Mesendoderm (in vitro differentiated cells): Measurements from ENCODE around the gene MYO1C.

ENCODE experiments used
- DNase-seq: peaks from one replicate; pipeline ENCODE4 v3.0.0; 2013
- H2AK5ac ChIP-seq: 2 replicates; pipeline ENCODE4 v1.6.1; 2013; ENCODE audit warnings: low read length, inconsistent platforms
- H2BK120ac ChIP-seq: 2 replicates; pipeline ENCODE4 v1.6.1; 2013; ENCODE audit warnings: low read depth, mild to moderate bottlenecking, low read length, moderate library complexity, mixed read lengths
- H2BK15ac ChIP-seq: replicated peaks from 2 replicates; pipeline ENCODE4 v1.6.1; 2013; ENCODE audit warnings: low read depth, mild to moderate bottlenecking, moderate library complexity
- H2BK5ac ChIP-seq: 2 replicates; pipeline ENCODE4 v1.6.1; 2013; ENCODE audit warnings: low read length, inconsistent platforms
- H3K18ac ChIP-seq: 2 replicates; pipeline ENCODE4 v1.6.1; 2013; ENCODE audit warnings: mild to moderate bottlenecking, low read length, mixed read lengths
- H3K23ac ChIP-seq: one replicate; pipeline ENCODE4 v1.6.1; 2013; ENCODE audit warnings: low read length
- H3K27ac ChIP-seq: 2 replicates; pipeline ENCODE4 v1.5.1; 2013; ENCODE audit warnings: low read depth, mild to moderate bottlenecking, inconsistent platforms, low read length, moderate library complexity
- H3K27me3 ChIP-seq: 2 replicates; pipeline ENCODE4 v1.6.1; 2013; ENCODE audit warnings: low read length, control low read depth, mild to moderate bottlenecking, inconsistent platforms; ENCODE audit not compliant: insufficient read depth, poor library complexity
- H3K36me3 ChIP-seq: 2 replicates; pipeline ENCODE4 v1.6.1; 2013; ENCODE audit warnings: low read length, inconsistent platforms; ENCODE audit not compliant: control insufficient read depth, insufficient read depth
- H3K4ac ChIP-seq: one replicate; pipeline ENCODE4 v1.6.1; 2013; ENCODE audit warnings: low read depth, mild to moderate bottlenecking, low read length, moderate library complexity
- H3K4me1 ChIP-seq: 2 replicates; pipeline ENCODE4 v1.6.1; 2013; ENCODE audit warnings: low read depth, low read length, inconsistent platforms; ENCODE audit not compliant: control insufficient read depth
- H3K4me2 ChIP-seq: 2 replicates; pipeline ENCODE4 v1.6.1; 2013; ENCODE audit warnings: low read length
- H3K4me3 ChIP-seq: 2 replicates; pipeline ENCODE4 v1.5.1; 2013; ENCODE audit warnings: mild to moderate bottlenecking, low read length
- H3K56ac ChIP-seq: one replicate; pipeline ENCODE4 v1.6.1; 2013; ENCODE audit warnings: low read length
- H3K79me1 ChIP-seq: 2 replicates; pipeline ENCODE4 v1.6.1; 2013; ENCODE audit warnings: low read length, inconsistent platforms
- H3K79me2 ChIP-seq: 2 replicates; pipeline ENCODE4 v1.6.1; 2013; ENCODE audit warnings: mild to moderate bottlenecking, low read length; ENCODE audit not compliant: control insufficient read depth, insufficient read depth
- H3K9ac ChIP-seq: 2 replicates; pipeline ENCODE4 v1.6.1; 2013; ENCODE audit warnings: low read length, inconsistent platforms
- H4K5ac ChIP-seq: one replicate; pipeline ENCODE4 v1.6.1; 2013; ENCODE audit warnings: low read length
- H4K8ac ChIP-seq: one replicate; pipeline ENCODE4 v1.6.1; 2013; ENCODE audit warnings: low read depth, mild to moderate bottlenecking, control low read depth, low read length, moderate library complexity
- WGBS: extraction: QIAGEN DNeasy Blood & Tissue Kit; methylation state at CpG from one replicate; pipeline ENCODE4 v1.1.7; 2013; ENCODE audit warnings: low lambda C conversion rate, missing lambda C conversion rate; ENCODE audit not compliant: insufficient coverage; ENCODE audit errors: extremely low coverage; 5-methylcytosine and 5-hydroxymethylcytosine counted together

The MYO1C gene

DNA sequence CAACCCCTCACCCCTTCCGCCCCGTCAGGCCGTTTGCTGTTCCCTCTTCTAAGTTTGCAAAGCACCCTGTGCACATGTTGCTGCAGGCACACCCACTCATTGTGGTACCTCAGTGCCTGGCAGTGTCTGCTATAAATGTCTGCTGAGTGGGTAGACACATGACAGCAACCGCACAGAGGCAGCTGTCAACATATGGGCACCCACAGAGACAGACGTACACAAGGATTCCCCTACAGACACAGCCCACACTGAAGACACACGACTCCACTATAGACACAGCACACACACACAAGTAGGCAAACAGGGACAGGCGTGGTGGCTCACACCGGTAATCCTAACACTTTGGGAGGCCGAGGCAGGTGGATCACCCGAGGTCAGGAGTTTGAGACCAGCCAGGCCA, 18.6 kb downstream of the MYO1C start:
- no CpG with 5 or more reads among the region's 10 CpGs for WGBS
- H3K27ac ChIP-seq: no peak overlapping the region
- no peak overlapping the region for H2AK5ac ChIP-seq
- H3K4me2 ChIP-seq: no peak overlapping the region
- H4K8ac ChIP-seq: no peak overlapping the region
- H4K5ac ChIP-seq: no peak overlapping the region
- no peaks in the 10 kb centered on the region for H3K27me3 ChIP-seq
- H3K56ac ChIP-seq: no peak overlapping the region
- no peak overlapping the region for H3K18ac ChIP-seq
- H3K79me2 ChIP-seq: no peaks in the 10 kb centered on the region
- no peak overlapping the region for H3K4ac ChIP-seq
- no peak overlapping the region for H3K4me3 ChIP-seq
- H3K23ac ChIP-seq: no peak overlapping the region
- no peak overlapping the region for H3K9ac ChIP-seq
- H3K36me3 ChIP-seq: peaks cover 11% of the 10 kb centered on the region
- DNase-seq: no peak
- no peaks in the 10 kb centered on the region for H3K79me1 ChIP-seq
- no peak overlapping the region for H2BK5ac ChIP-seq
- no peaks in the 10 kb centered on the region for H3K4me1 ChIP-seq
- H2BK15ac ChIP-seq: no peak overlapping the region
- no peak overlapping the region for H2BK120ac ChIP-seq

DNA sequence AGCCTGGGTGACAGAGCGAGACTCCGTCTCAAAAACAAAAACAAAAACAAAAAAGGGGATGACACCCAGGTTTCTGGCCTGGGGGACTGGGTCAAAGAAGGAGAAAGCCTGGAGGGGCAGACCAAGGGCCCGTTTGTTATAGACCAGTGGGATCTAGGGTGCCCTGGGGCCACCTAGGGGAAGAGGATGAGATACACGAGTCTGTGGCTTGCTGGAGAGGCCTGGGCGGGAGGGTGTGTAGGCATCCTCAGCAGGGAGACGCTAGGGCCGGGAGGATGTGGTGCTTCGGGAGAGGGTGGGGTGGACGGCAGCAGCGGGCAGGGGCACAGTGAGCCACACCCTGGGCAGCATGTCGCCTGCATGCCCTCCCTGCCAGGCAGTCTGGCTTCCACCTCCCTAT, 19.3 kb downstream of the MYO1C start:
- Histone ChIP-seq H3K4me2 (no peak overlapping the region), H3K23ac (no peak overlapping the region), H3K9ac (no peak overlapping the region), H4K8ac (no peak overlapping the region), H3K4me3 (no peak overlapping the region), H3K56ac (no peak overlapping the region), H3K27ac (no peak overlapping the region), H3K36me3 (peaks cover 7% of the 10 kb centered on the region), H3K27me3 (no peaks in the 10 kb centered on the region), H4K5ac (no peak overlapping the region), H2BK120ac (no peak overlapping the region), H2BK15ac (no peak overlapping the region), H2BK5ac (no peak overlapping the region), H3K79me1 (no peaks in the 10 kb centered on the region), H3K79me2 (no peaks in the 10 kb centered on the region), H3K4me1 (no peaks in the 10 kb centered on the region), H3K4ac (no peak overlapping the region), H3K18ac (no peak overlapping the region), H2AK5ac (no peak overlapping the region)
- no peak for DNase-seq
- no CpG with 5 or more reads among the region's 11 CpGs for WGBS

DNA sequence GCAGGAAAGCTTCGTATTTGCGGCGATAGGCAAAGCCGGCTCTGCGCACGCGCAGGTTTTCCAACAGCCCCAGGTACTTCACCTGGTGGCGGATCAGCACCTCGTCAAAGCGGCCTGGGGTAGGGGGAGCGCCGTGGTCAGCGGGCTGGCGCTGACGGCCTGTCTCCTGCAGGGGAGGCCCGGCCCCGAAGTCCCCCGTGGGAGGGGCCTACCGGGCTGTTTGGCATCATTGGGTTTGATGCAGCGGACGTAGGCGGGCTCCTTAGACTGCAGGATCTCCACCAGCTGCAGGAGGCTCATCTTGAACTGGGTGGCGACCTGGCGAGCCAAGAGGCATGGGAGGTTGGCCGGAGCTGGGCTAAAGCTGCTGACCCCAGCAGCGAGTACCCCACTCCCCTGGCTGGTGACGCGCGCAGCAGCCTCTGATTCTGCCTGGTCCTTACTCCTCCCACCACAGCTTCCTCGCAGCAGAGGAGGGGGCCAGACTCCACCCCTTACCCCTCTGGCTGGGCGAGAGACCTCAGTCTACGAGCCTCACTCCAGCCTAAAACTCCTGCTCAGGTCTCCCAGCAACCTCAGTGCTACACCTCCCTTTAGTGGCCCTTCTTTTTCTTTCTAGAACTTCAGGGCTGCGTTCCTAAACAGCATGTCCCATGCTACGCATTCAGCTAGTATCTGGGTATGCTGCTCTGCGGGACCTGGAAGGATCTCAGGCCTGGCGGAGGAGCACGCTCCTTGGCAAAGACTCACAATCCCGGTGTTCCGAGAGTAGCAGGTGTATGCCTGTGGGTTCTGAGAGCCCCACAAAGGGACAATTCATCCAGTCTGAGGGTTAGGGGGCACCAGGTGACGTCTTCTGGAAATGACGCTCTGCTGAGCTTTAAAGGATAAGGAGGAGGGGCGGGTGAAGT, 20.3 kb downstream of the MYO1C start:
- Histone ChIP-seq H3K79me1 (no peaks in the 10 kb centered on the region), H3K79me2 (no peaks in the 10 kb centered on the region), H4K8ac (no peak overlapping the region), H3K27me3 (no peaks in the 10 kb centered on the region), H3K4me1 (no peaks in the 10 kb centered on the region), H3K4me2 (no peak overlapping the region), H2BK120ac (no peak overlapping the region), H3K27ac (no peak overlapping the region), H3K4me3 (no peak overlapping the region), H3K18ac (no peak overlapping the region), H3K56ac (no peak overlapping the region), H2AK5ac (no peak overlapping the region), H2BK5ac (no peak overlapping the region), H2BK15ac (no peak overlapping the region), H3K4ac (no peak overlapping the region), H4K5ac (no peak overlapping the region), H3K9ac (no peak overlapping the region), H3K23ac (no peak overlapping the region), H3K36me3 (peaks cover 5% of the 10 kb centered on the region)
- no peak for DNase-seq
- WGBS: no CpG with 5 or more reads among the region's 42 CpGs

DNA sequence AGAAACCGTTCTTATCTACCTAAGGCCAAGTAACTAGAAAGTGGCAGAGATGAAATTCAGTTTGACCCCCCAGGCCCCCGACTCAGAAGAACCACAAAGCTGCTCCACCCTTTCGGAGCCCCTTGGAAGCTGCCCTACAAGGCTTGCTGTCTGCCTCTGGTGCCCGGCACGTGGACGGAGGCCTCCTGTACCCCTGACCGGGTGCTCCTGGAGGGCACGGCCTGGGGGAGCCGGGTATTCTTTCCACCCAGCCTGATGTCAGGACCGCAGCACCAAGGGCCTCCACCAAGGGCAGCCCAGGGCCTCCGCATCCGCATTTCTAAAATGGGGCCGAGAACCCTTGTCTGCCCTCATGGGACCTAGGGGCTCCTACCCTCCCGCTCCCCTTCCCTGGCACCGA, 21.0 kb downstream of the MYO1C start:
- Histone ChIP-seq H3K36me3 (peaks cover 8% of the 10 kb centered on the region), H3K56ac (no peak overlapping the region), H3K4me1 (no peaks in the 10 kb centered on the region), H3K9ac (no peak overlapping the region), H3K18ac (no peak overlapping the region), H3K79me2 (no peaks in the 10 kb centered on the region), H2BK120ac (no peak overlapping the region), H4K8ac (no peak overlapping the region), H2BK5ac (no peak overlapping the region), H2BK15ac (no peak overlapping the region), H2AK5ac (no peak overlapping the region), H3K4me3 (no peak overlapping the region), H3K27ac (no peak overlapping the region), H3K79me1 (no peaks in the 10 kb centered on the region), H3K23ac (no peak overlapping the region), H3K4me2 (no peak overlapping the region), H4K5ac (no peak overlapping the region), H3K4ac (no peak overlapping the region), H3K27me3 (no peaks in the 10 kb centered on the region)
- no CpG with 5 or more reads among the region's 15 CpGs for WGBS
- DNase-seq: no peak

DNA sequence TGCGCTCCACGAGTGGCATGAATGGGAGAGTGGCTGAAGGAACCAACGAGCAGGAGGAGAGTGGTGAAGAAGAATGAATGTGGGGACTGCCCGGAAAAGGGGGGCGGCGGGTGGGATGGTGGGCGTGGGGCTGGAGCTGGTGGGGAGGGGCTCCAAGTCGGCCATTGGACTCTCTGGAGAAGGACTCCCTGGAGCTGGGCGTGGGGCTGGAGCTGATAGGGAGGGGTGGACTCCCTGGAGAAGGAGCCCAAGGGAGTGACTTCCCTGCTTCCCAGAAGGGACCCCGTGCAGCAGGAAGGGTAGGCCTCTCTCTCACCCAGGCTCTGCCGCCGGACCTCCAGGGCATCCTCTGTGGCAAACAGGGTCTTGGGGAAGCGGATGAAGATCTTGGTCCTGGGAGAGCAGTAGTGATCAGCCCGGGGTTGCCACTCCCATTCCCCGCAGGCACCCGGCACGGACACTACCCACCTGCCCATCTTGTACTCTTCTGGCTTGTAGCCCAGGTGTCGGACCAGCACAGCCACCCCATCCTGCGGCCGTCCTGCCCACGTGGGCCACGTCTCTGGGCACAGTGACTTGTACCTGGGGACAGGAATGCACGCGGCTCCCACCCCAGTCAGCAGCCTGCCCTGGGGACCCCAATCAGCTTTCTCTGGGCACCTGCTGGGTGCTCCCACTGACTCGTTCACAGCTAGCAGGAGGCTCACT, 21.6 kb downstream of the MYO1C start:
- no peak overlapping the region for H2BK15ac ChIP-seq
- H4K5ac ChIP-seq: no peak overlapping the region
- H3K56ac ChIP-seq: no peak overlapping the region
- no peak overlapping the region for H3K4ac ChIP-seq
- DNase-seq: no peak
- no peak overlapping the region for H3K4me3 ChIP-seq
- H3K4me1 ChIP-seq: no peaks in the 10 kb centered on the region
- no peak overlapping the region for H3K27ac ChIP-seq
- no peak overlapping the region for H3K9ac ChIP-seq
- no peak overlapping the region for H4K8ac ChIP-seq
- no peaks in the 10 kb centered on the region for H3K79me2 ChIP-seq
- H3K4me2 ChIP-seq: no peak overlapping the region
- peaks cover 8% of the 10 kb centered on the region for H3K36me3 ChIP-seq
- no peak overlapping the region for H3K23ac ChIP-seq
- no peaks in the 10 kb centered on the region for H3K27me3 ChIP-seq
- WGBS: no CpG with 5 or more reads among the region's 25 CpGs
- H3K18ac ChIP-seq: no peak overlapping the region
- H2AK5ac ChIP-seq: no peak overlapping the region
- no peak overlapping the region for H2BK120ac ChIP-seq
- H2BK5ac ChIP-seq: no peak overlapping the region
- no peaks in the 10 kb centered on the region for H3K79me1 ChIP-seq
